IMR-90 (cell line): ENCODE measurements around the gene MYO9B.

Source experiments
- CTCF ChIP-seq: conservative IDR thresholded peaks from 2 replicates; pipeline ENCODE4 v1.5.1; 2012; ENCODE audit warnings: mild to moderate bottlenecking, low read depth, low read length, improper control_type of control experiment
- POLR2A ChIP-seq: IDR thresholded peaks from 2 replicates; pipeline ENCODE4 v1.6.1; 2012; ENCODE audit warnings: mild to moderate bottlenecking, low read depth, low read length
- SMC3 ChIP-seq: fragments of 150-350 bp; IDR thresholded peaks from 2 replicates; pipeline ENCODE4 v1.6.1; 2016; ENCODE audit warnings: low read depth, mild to moderate bottlenecking, antibody characterized with exemption, low read length, moderate library complexity

GRCh38 chr19:17155251-17155650, 79.7 kb downstream of the MYO9B start:
- no peak for TF ChIP-seq CTCF
- no peak for TF ChIP-seq SMC3
- no peak for TF ChIP-seq POLR2A
